Activated T-helper 1 cell treated with anti-CD3 and anti-CD28 coated beads, Interleukin-2, amount 50 U/mL, for 16 hours (primary cell): ENCODE data around the gene SST.

Experiments
- DNase-seq, 2 donors: peaks; one replicate each; pipeline ENCODE4 v3.0.0-alpha.2; 2020; ENCODE audit warnings: low read depth in 1 of 2, low spot score in 1 of 2

The SST gene

GRCh38 chr3:187636528-187636927 lies 33.7 kb downstream of the SST start:
- DNase-seq = no peak

GRCh38 chr3:187630404-187630803 lies 39.8 kb downstream of the SST start:
- no peak for DNase-seq

GRCh38 chr3:187629711-187630110 lies 40.5 kb downstream of the SST start:
- DNase-seq = no peak

- no peak for DNase-seq
Observed at GRCh38 chr3:187628169-187628568, 42.0 kb downstream of the SST start.

- no peak for DNase-seq
Observed at GRCh38 chr3:187626581-187626980, 43.6 kb downstream of the SST start.

- DNase-seq = no peak
Observed at GRCh38 chr3:187624588-187624987, 45.6 kb downstream of the SST start.

- no peak for DNase-seq
Observed at GRCh38 chr3:187623285-187623814, 46.8 kb downstream of the SST start.

- DNase-seq = no peak
Observed at GRCh38 chr3:187621881-187622280, 48.3 kb downstream of the SST start.

- no peak for DNase-seq
Observed at GRCh38 chr3:187619461-187619860, 50.7 kb downstream of the SST start.
